Measurements from ENCODE around the gene MPZ.
"Not testable (repeated sequence)": the region's sequence is repeated elsewhere in the genome, so short reads cannot be mapped to it uniquely, and the experiment has no call there.

MPZ gene

DNA sequence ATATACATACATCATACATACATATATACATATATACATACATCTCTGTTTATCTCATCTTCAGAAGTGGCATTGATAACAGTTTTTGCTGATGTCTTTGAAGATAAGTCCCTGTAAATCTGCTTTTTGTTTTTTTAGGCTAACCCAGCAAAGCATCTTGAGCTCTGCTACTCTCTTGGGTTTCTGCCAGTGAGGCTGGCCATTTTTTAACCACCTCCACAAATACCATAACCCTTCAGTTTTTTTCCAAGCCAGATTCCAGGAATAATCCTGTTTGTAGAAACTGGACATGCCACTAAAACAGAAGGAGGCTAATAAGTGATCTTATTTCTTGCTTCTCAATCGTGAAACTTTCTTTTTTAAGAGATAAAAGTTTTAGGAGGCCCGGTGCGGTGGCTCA lies 26.0 kb upstream of the MPZ start:
- H3K4me3 ChIP-seq (ENCODE audit: low read length) = no peak overlapping the region
- TF ChIP-seq, protein P1, sequence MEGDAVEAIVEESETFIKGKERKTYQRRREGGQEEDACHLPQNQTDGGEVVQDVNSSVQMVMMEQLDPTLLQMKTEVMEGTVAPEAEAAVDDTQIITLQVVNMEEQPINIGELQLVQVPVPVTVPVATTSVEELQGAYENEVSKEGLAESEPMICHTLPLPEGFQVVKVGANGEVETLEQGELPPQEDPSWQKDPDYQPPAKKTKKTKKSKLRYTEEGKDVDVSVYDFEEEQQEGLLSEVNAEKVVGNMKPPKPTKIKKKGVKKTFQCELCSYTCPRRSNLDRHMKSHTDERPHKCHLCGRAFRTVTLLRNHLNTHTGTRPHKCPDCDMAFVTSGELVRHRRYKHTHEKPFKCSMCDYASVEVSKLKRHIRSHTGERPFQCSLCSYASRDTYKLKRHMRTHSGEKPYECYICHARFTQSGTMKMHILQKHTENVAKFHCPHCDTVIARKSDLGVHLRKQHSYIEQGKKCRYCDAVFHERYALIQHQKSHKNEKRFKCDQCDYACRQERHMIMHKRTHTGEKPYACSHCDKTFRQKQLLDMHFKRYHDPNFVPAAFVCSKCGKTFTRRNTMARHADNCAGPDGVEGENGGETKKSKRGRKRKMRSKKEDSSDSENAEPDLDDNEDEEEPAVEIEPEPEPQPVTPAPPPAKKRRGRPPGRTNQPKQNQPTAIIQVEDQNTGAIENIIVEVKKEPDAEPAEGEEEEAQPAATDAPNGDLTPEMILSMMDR (conservative IDR thresholded peaks at IDR 0.05; ENCODE audit: low read depth, low read length) = no peak
- no peak for DNase-seq (ENCODE audit: low read depth)

DNA sequence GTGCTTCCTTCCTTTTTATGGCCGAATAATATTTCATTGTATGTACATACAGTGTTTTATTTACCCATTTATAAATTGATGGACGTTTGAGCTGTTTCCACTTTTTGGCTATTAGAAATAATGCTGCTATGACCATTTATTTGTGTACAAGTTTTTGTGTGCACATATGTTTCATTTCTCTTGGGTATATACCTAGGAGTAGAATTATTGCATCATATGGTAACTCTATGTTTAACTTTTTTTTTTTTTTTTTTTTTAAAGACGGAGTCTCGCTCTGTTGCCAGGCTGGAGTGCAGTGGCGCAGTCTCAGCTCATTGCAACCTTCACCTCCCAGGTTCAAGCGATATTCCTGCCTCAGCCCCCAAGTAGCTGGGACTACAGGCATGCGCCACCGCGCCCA lies 23.4 kb upstream of the MPZ start:
- TF ChIP-seq, protein P1 (conservative IDR thresholded peaks at IDR 0.05; ENCODE audit: low read depth, low read length) = no peak
- no peak overlapping the region for H3K4me3 ChIP-seq (ENCODE audit: low read length)
- DNase-seq (ENCODE audit: low read depth) = no peak

DNA sequence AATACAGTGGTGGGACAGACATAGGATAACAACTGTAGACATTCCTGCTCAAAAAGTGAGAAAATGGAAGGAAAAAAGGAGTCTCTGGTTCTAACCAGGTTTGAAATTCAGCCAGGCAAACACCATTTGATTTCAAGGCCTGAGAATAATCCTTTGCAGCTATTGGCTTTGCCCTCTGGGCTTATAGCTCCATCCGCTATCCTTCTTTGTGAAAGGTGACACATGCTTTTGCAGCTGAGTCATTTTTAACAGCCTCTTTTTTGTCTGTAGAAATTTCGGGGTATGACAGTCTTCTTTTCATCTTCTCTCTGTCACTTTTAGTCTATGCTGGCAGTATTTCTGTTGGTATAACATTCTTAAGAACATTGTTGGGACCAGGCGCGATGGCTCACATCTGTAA lies 20.6 kb upstream of the MPZ start:
- no peak for DNase-seq (ENCODE audit: low read depth)
- no peak overlapping the region for H3K4me3 ChIP-seq (ENCODE audit: low read length)
- TF ChIP-seq, protein P1 (conservative IDR thresholded peaks at IDR 0.05; ENCODE audit: low read depth, low read length) = no peak

DNA sequence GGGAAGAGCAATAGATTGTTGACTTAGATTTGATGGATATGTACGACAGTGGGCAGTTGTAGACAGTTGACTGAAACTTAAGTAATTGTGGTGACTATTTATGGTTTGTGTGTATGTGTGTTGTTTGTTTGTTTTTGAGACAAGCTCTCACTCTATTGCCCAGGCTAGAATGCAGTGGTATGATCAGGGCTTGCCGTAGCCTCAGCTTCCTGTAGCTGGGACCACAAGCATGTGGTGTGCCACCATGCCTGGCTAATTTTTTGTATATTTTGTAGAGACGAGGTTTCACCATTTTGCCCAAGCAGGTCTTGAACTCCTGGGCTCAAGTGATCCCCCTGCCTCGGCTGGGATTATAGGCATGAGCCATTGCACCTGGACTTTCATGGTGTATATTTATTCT lies 14.3 kb upstream of the MPZ start:
- no peak overlapping the region for H3K4me3 ChIP-seq (ENCODE audit: low read length)
- TF ChIP-seq, protein P1 (conservative IDR thresholded peaks at IDR 0.05; ENCODE audit: low read depth, low read length) = no peak
- DNase-seq (ENCODE audit: low read depth) = no peak

DNA sequence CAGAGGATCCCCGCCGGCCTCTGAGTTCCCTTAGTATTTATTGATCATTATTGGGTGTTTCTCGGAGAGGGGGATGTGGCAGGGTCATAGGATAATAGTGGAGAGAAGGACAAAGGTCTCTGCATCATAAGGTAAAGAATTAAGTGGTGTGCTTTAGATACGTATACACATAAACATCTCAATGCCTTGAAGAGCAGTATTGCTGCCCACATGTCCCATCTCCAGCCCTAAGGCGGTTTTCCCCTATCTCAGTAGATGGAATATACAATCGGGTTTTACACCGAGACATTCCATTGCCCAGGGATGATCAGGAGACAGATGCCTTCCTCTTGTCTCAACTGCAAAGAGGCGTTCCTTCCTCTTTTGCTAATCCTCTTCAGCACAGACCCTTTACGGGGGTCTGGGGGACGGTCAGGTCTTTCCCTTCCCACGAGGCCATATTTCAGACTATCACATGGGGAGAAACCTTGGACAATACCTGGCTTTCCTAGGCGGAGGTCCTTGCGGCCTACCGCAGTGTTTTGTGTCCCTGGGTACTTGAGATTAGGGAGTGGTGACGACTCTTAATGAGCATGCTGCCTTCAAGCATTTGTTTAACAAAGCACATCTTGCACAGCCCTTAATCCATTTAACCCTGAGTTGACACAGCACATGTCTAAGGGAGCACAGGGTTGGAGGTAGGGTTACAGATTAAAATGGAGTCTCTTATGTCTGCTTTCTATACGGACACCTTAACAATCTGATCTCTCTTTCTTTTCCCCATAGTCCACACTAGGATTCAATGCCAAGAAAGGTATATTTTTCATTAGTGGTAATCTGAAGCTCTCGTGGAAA lies 6.3 kb upstream of the MPZ start:
- DNase-seq (ENCODE audit: low read depth); H3K4me3 ChIP-seq (ENCODE audit: low read length): not testable (repeated sequence)

DNA sequence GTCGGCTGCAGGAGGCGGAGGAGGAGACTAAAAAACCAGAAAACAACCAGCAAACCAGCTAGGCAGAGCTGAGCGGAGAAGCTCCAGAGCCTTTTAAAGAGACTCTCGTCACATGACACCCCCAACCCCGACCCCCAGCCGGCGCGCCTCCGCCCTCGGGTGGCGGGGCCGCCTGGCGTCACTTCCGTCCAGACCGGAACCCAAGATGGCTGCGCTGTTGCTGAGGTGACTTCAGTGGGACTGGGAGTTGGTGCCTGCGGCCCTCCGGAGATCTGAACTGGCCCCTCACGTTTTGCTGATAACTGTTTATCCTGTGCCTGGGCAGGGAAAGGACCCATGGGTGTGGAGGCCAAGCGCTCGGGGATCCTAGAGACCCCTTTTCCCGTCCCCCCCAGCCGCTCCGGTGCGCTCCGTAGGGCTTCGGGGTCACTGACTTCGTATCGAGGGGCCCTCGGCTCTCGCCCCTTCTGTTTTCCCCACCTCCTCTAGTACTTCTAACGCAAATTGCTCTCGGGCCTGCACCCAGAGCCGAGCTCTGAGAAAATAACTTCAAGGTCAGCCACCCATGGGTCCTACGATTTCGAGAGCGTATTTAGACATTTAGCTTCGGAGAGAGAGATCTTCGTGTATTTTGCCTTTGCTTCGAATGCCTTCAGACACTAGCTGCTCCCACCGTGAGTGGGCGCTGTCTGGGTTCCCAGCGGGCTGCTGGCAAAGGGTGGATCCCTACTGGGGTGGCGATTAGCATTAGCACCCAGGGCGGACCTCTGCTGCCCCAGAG lies 4.6 kb upstream of the MPZ start, which contains the start of gene SDHC:
TSS of gene SDHC (plus strand) at position 181 of the 781 bp plus-strand sequence. CDS start at position 206, 25 bp downstream.
- peak; percentile 58 for DNase-seq (ENCODE audit: low read depth)
- TF ChIP-seq, protein P1 (conservative IDR thresholded peaks at IDR 0.05; ENCODE audit: low read depth, low read length) = peak; percentile 74
- peak within 1 kb of the TSS; percentile 78 for H3K4me3 ChIP-seq (ENCODE audit: low read length)

DNA sequence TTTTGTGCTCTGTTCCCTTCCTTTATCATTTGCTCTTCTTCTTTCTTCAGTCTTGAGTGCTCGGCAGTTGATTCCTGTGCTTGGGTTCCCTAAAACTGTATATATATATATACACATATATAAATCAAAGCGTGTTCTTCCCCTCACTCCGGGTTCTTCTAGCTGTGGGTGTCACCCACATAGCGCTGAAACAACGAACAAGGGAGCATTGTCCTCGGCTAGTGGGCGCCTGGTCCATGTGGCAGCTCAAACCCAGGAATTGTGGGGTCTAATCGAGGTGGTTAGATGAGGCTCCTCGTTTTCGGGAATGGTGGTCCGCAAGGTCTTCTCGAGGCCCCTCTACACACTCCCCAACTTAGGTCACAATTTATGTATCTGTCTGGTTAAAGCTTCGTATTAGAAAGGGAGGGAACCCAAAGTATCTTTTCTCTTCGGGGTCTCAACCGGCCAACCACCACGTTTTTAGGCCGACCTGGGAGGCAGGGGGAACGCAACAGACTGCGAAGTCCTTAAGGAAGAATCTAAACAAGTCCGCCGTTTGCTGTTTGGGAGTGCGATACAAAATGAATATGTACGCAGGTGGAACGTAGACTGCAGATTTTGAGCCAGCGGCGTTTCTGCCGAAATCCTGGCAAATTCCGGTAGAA lies 3.9 kb upstream of the MPZ start:
- peak overlapping the region; percentile 78 for H3K4me3 ChIP-seq (ENCODE audit: low read length)
- no peak for DNase-seq (ENCODE audit: low read depth)
- TF ChIP-seq, protein P1 (conservative IDR thresholded peaks at IDR 0.05; ENCODE audit: low read depth, low read length) = no peak

Measured in retinal pigment epithelial cell (primary cell).